ENCODE data around the gene TNIP3.

- TF ChIP-seq POLR2AphosphoS5 (IDR thresholded peaks at IDR 0.05; ENCODE audit: low read depth, low read length) (no peak), TAF1 (IDR thresholded peaks at IDR 0.05; ENCODE audit: borderline replicate concordance, insufficient read depth, low read length) (no peak), SIN3A (IDR thresholded peaks at IDR 0.05; ENCODE audit: borderline replicate concordance, insufficient read depth, low read length) (no peak)
- TF ChIP-seq, protein P1, sequence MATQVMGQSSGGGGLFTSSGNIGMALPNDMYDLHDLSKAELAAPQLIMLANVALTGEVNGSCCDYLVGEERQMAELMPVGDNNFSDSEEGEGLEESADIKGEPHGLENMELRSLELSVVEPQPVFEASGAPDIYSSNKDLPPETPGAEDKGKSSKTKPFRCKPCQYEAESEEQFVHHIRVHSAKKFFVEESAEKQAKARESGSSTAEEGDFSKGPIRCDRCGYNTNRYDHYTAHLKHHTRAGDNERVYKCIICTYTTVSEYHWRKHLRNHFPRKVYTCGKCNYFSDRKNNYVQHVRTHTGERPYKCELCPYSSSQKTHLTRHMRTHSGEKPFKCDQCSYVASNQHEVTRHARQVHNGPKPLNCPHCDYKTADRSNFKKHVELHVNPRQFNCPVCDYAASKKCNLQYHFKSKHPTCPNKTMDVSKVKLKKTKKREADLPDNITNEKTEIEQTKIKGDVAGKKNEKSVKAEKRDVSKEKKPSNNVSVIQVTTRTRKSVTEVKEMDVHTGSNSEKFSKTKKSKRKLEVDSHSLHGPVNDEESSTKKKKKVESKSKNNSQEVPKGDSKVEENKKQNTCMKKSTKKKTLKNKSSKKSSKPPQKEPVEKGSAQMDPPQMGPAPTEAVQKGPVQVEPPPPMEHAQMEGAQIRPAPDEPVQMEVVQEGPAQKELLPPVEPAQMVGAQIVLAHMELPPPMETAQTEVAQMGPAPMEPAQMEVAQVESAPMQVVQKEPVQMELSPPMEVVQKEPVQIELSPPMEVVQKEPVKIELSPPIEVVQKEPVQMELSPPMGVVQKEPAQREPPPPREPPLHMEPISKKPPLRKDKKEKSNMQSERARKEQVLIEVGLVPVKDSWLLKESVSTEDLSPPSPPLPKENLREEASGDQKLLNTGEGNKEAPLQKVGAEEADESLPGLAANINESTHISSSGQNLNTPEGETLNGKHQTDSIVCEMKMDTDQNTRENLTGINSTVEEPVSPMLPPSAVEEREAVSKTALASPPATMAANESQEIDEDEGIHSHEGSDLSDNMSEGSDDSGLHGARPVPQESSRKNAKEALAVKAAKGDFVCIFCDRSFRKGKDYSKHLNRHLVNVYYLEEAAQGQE (IDR thresholded peaks at IDR 0.05; ENCODE audit: insufficient read depth in 1 of 2, low read depth in 2 of 2, low read length in 2 of 2) = no peak
Measured at GRCh38 chr4:121150486-121150885, 13.6 kb downstream of the TNIP3 start.

All from PFSK-1 (cell line).